ENCODE results near the gene PCDHGA6. TPM values are rescaled to one million over a fixed set of nuclear protein-coding genes. Genes with fewer than 3 reads are reported as not detected.

Gene PCDHGA6
- total RNA-seq, 1 donor from 2014 or later: 3.9 TPM

DNA sequence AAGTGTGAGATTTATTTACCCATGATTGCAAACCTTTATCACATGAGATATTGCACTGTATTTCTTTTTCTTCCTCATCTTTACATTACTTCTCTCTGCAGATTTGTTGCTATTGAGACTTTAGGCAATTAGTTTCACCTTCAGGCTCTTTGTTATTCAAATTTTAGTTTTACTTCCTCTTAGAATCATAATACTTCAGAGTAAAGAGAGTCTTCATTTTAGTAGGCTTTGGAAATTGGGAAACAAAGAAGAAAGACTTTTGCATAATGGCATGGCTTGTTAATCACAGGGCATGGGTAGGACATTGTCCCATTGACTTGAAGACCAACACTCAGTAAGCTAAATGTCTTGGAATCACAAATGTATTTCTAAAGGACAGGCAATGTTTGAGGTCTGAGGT, 11.0 kb upstream of the PCDHGA6 start:
- Mint-ChIP-seq H3K27ac (ENCODE audit: unreplicated experiment) (no peak overlapping the region), H3K27me3 (ENCODE audit: unreplicated experiment) (peaks cover 14% of the 10 kb centered on the region), H3K4me3 (ENCODE audit: unreplicated experiment) (peak overlapping the region; percentile 68), H3K4me1 (ENCODE audit: unreplicated experiment) (peaks cover 23% of the 10 kb centered on the region), H3K9me3 (ENCODE audit: unreplicated experiment) (peaks cover 44% of the 10 kb centered on the region), H3K36me3 (ENCODE audit: low read depth, unreplicated experiment) (peaks cover 62% of the 10 kb centered on the region)
- TF ChIP-seq, protein P1, sequence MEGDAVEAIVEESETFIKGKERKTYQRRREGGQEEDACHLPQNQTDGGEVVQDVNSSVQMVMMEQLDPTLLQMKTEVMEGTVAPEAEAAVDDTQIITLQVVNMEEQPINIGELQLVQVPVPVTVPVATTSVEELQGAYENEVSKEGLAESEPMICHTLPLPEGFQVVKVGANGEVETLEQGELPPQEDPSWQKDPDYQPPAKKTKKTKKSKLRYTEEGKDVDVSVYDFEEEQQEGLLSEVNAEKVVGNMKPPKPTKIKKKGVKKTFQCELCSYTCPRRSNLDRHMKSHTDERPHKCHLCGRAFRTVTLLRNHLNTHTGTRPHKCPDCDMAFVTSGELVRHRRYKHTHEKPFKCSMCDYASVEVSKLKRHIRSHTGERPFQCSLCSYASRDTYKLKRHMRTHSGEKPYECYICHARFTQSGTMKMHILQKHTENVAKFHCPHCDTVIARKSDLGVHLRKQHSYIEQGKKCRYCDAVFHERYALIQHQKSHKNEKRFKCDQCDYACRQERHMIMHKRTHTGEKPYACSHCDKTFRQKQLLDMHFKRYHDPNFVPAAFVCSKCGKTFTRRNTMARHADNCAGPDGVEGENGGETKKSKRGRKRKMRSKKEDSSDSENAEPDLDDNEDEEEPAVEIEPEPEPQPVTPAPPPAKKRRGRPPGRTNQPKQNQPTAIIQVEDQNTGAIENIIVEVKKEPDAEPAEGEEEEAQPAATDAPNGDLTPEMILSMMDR (IDR thresholded peaks at IDR 0.05; ENCODE audit: unreplicated experiment): no peak
- DNase-seq (ENCODE audit: low spot score): no peak

DNA sequence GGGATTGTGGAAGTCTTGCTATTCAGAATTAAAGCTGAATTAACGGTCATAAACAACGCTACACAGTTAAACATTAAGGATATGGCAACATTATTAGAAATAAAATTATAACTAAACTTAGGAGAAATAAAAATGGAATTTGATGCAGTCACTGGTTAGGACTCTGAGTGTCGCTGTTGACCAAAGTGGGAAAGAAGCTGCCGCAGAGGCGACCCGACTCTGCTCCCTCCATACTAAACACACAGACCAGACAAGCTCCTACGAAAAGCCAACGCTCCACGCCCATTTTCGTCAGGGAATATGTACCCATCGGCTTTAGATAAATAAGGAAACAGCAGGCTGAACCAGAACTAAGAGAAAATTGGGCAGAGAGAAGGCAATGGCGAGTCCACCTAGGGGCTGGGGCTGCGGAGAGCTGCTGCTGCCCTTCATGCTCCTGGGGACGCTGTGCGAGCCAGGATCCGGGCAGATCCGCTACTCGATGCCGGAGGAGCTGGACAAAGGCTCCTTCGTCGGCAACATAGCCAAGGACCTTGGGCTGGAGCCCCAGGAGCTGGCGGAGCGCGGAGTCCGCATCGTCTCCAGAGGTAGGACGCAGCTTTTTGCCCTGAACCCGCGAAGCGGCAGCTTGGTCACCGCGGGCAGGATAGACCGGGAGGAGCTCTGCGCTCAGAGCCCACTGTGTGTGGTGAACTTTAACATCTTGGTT, 9.6 kb upstream of the PCDHGA6 start, which contains the start of gene PCDHGA5:
Gene PCDHGA5, plus strand, starts transcription at position 211 of the 709 bp plus-strand sequence. Its CDS starts 169 bp downstream, at position 380.
- Mint-ChIP-seq H3K4me1 (ENCODE audit: unreplicated experiment) (peaks cover 18% of the 10 kb centered on the region), H3K9me3 (ENCODE audit: unreplicated experiment) (peaks cover 44% of the 10 kb centered on the region), H3K27ac (ENCODE audit: unreplicated experiment) (no peak within 1 kb of the TSS), H3K36me3 (ENCODE audit: low read depth, unreplicated experiment) (peaks cover 62% of the 10 kb centered on the region), H3K27me3 (ENCODE audit: unreplicated experiment) (peaks cover 14% of the 10 kb centered on the region), H3K4me3 (ENCODE audit: unreplicated experiment) (peak within 1 kb of the TSS; percentile 21)
- TF ChIP-seq, protein P1 (IDR thresholded peaks at IDR 0.05; ENCODE audit: unreplicated experiment): no peak
- no peak for DNase-seq (ENCODE audit: low spot score)

DNA sequence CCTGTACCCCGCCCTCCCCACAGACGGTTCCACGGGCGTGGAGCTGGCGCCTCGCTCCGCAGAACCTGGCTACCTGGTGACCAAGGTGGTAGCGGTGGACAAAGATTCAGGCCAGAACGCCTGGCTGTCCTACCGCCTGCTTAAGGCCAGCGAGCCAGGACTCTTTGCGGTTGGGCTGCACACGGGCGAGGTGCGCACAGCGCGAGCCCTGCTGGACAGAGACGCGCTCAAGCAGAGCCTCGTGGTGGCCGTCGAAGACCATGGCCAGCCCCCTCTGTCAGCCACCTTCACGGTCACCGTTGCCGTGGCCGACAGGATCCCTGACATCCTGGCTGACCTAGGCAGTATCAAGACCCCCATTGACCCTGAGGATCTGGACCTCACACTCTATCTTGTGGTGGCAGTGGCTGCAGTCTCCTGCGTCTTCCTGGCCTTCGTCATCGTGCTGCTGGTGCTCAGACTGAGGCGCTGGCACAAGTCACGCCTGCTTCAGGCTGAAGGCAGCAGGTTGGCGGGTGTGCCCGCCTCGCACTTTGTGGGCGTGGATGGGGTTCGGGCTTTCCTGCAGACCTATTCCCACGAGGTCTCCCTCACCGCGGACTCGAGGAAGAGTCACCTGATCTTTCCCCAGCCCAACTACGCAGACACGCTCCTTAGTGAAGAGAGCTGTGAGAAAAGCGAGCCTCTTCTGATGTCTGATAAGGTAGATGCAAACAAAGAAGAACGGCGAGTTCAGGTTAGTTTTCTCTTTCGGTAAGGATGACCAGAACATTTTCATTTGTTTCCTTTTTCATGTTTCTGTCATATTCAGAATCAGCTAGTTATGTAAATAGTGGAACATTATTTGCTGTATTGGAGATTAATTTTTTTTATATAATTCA, 7.4 kb upstream of the PCDHGA6 start:
- Mint-ChIP-seq H3K27me3 (ENCODE audit: unreplicated experiment) (peaks cover 10% of the 10 kb centered on the region), H3K4me1 (ENCODE audit: unreplicated experiment) (peaks cover 7% of the 10 kb centered on the region), H3K36me3 (ENCODE audit: low read depth, unreplicated experiment) (peaks cover 58% of the 10 kb centered on the region), H3K9me3 (ENCODE audit: unreplicated experiment) (peaks cover 31% of the 10 kb centered on the region), H3K4me3 (ENCODE audit: unreplicated experiment) (peak overlapping the region; percentile 15), H3K27ac (ENCODE audit: unreplicated experiment) (no peak overlapping the region)
- no peak for DNase-seq (ENCODE audit: low spot score)
- TF ChIP-seq, protein P1 (IDR thresholded peaks at IDR 0.05; ENCODE audit: unreplicated experiment): no peak

DNA sequence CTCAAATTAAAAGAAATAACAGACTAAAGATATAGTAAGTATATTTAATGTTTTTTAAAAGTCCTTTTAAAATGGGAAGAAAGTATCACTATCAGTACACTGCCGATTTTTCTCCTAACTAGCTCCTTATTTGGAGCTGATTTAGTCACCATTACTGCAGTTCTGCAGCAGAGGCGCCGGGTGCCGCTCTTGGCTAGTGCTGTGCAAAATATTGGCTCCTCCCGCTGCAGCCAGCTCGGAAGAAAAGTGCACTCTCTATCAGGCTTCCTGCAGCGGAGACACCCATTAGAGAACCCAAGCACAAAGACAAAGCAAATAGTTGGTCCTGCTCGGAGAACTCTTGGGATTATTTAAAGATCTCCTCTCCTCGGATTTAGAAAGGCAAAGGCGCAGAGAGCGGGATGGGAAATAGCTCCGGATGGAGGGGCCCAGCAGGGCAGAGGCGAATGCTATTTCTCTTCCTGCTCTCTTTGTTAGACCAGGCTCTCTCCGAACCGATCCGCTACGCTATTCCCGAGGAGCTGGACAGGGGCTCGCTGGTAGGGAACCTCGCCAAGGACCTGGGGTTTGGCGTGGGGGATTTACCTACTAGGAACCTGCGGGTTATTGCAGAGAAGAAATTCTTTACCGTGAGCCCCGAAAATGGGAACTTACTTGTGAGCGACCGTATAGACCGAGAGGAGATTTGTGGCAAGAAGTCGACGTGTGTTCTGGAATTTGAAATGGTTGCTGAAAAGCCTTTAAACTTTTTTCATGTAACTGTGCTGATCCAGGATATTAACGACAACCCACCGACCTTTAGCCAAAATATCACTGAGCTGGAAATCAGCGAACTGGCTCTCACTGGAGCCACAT, 3.5 kb upstream of the PCDHGA6 start, which contains the start of gene PCDHGB3:
Gene PCDHGB3, plus strand, starts transcription at position 249 of the 855 bp plus-strand sequence. Its CDS starts 153 bp downstream, at position 402.
- H3K4me3 Mint-ChIP-seq (ENCODE audit: unreplicated experiment): peak within 1 kb of the TSS; percentile 76
- no peak within 1 kb of the TSS for H3K27ac Mint-ChIP-seq (ENCODE audit: unreplicated experiment)
- H3K27me3 Mint-ChIP-seq (ENCODE audit: unreplicated experiment): peaks cover 2% of the 10 kb centered on the region
- H3K36me3 Mint-ChIP-seq (ENCODE audit: low read depth, unreplicated experiment): peaks cover 56% of the 10 kb centered on the region
- DNase-seq (ENCODE audit: low spot score): no peak
- no peaks in the 10 kb centered on the region for H3K4me1 Mint-ChIP-seq (ENCODE audit: unreplicated experiment)
- TF ChIP-seq, protein P1 (IDR thresholded peaks at IDR 0.05; ENCODE audit: unreplicated experiment): no peak
- peaks cover 28% of the 10 kb centered on the region for H3K9me3 Mint-ChIP-seq (ENCODE audit: unreplicated experiment)
